ENCODE measurements around the gene GOLGA7B. TPM values are rescaled to one million over a fixed set of nuclear protein-coding genes. Genes with fewer than 3 reads are reported as not detected.

Gene GOLGA7B
- total RNA-seq, 1 donor from 2014 or later = 2.5 TPM

GRCh38 chr10:97887399-97887798, 37.8 kb downstream of the GOLGA7B start:
- Mint-ChIP-seq H3K4me3 (ENCODE audit: unreplicated experiment) (no peak overlapping the region), H3K27ac (ENCODE audit: unreplicated experiment) (no peak overlapping the region), H3K27me3 (ENCODE audit: unreplicated experiment) (peaks cover 2% of the 10 kb centered on the region), H3K9me3 (ENCODE audit: unreplicated experiment) (no peaks in the 10 kb centered on the region), H3K36me3 (ENCODE audit: low read depth, unreplicated experiment) (no peaks in the 10 kb centered on the region), H3K4me1 (ENCODE audit: unreplicated experiment) (no peaks in the 10 kb centered on the region)
- no peak for DNase-seq (ENCODE audit: low spot score)
- TF ChIP-seq CTCF (IDR thresholded peaks at IDR 0.05; ENCODE audit: unreplicated experiment) = no peak

DNA sequence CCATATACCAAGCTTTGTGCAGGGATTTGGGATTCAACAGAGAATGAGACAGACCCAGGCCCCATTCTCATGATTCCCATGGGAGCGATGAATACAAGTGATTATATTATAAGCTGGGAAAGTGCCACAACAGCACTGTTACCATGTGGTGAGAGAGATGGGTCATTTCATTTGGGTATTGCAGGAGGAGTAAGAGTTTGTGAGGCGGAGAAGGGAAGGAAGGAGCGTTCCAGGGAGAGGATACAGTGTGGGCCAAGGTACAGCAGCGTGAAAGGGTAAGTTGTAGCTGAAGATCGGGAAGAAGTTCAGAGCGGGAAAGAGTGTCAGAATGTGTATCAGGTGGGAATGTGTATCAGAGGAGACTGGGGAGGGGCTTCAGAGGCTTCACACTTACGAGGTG, 38.5 kb downstream of the GOLGA7B start:
- no peak overlapping the region for H3K4me3 Mint-ChIP-seq (ENCODE audit: unreplicated experiment)
- no peaks in the 10 kb centered on the region for H3K4me1 Mint-ChIP-seq (ENCODE audit: unreplicated experiment)
- H3K27ac Mint-ChIP-seq (ENCODE audit: unreplicated experiment) = no peak overlapping the region
- no peaks in the 10 kb centered on the region for H3K9me3 Mint-ChIP-seq (ENCODE audit: unreplicated experiment)
- peaks cover 2% of the 10 kb centered on the region for H3K27me3 Mint-ChIP-seq (ENCODE audit: unreplicated experiment)
- no peak for TF ChIP-seq CTCF (IDR thresholded peaks at IDR 0.05; ENCODE audit: unreplicated experiment)
- no peaks in the 10 kb centered on the region for H3K36me3 Mint-ChIP-seq (ENCODE audit: low read depth, unreplicated experiment)
- no peak for DNase-seq (ENCODE audit: low spot score)

DNA sequence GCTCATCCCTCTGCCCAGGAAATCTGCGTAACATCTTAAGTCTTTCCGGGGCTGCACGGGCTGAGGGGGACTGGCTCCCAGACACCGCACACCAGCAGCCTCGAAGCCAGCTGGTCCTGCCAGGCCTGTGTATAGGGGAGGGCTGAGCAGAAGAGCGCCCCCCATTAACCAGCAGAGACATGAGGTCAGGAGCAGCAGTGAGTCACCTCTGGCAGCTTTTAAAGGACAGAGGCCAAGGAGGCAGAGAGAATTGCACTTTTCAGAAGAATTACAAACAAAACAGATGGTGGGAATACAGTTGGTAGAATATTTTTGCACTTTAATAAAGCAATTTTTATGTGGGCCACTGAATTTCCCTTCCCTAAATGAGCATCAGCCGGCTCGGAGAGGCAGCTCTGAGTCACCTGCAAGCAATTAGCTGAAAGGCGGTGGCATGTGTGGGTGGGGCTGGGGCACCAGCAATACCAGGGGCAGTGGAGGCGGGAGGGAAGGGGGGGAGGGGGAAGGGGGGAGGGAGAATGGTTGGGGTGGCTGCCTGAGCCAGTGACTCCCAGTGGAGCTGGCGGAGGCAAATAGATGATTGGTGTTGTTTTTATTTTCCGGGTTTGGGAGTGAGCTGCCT, 39.1 kb downstream of the GOLGA7B start:
- no peak overlapping the region for H3K4me3 Mint-ChIP-seq (ENCODE audit: unreplicated experiment)
- H3K36me3 Mint-ChIP-seq (ENCODE audit: low read depth, unreplicated experiment) = no peaks in the 10 kb centered on the region
- H3K27me3 Mint-ChIP-seq (ENCODE audit: unreplicated experiment) = peaks cover 3% of the 10 kb centered on the region
- DNase-seq (ENCODE audit: low spot score) = no peak
- no peaks in the 10 kb centered on the region for H3K4me1 Mint-ChIP-seq (ENCODE audit: unreplicated experiment)
- no peak overlapping the region for H3K27ac Mint-ChIP-seq (ENCODE audit: unreplicated experiment)
- TF ChIP-seq CTCF (IDR thresholded peaks at IDR 0.05; ENCODE audit: unreplicated experiment) = no peak
- no peaks in the 10 kb centered on the region for H3K9me3 Mint-ChIP-seq (ENCODE audit: unreplicated experiment)

- Mint-ChIP-seq H3K36me3 (ENCODE audit: low read depth, unreplicated experiment) (no peaks in the 10 kb centered on the region), H3K27me3 (ENCODE audit: unreplicated experiment) (peaks cover 3% of the 10 kb centered on the region), H3K4me1 (ENCODE audit: unreplicated experiment) (no peaks in the 10 kb centered on the region), H3K27ac (ENCODE audit: unreplicated experiment) (no peak overlapping the region), H3K4me3 (ENCODE audit: unreplicated experiment) (no peak overlapping the region), H3K9me3 (ENCODE audit: unreplicated experiment) (no peaks in the 10 kb centered on the region)
- DNase-seq (ENCODE audit: low spot score) = no peak
- no peak for TF ChIP-seq CTCF (IDR thresholded peaks at IDR 0.05; ENCODE audit: unreplicated experiment)
These were observed 40.0 kb downstream of the GOLGA7B start for GRCh38 chr10:97889461-97890265.

All from endothelial cell (in vitro differentiated cells).